IgD-negative memory B cell (primary cell): ENCODE data around the gene TNS2. TPM values are rescaled to one million over a fixed set of nuclear protein-coding genes. Genes with fewer than 3 reads are reported as not detected.
"Not testable (repeated sequence)": the region's sequence is repeated elsewhere in the genome, so short reads cannot be mapped to it uniquely, and the experiment has no call there.

ENCODE experiments used
- H3K27ac Mint-ChIP-seq, 3 donors: one replicate each; pipeline ENCODE4 v1.8.0; 2020 to 2022; ENCODE audit warnings: mild to moderate bottlenecking in 3 of 3, mixed read lengths in 3 of 3, moderate library complexity in 1 of 3
- H3K27me3 Mint-ChIP-seq: one replicate; pipeline ENCODE4 v1.8.0; 2021; ENCODE audit warnings: mixed read lengths
- H3K36me3 Mint-ChIP-seq: one replicate; pipeline ENCODE4 v1.8.0; 2020; ENCODE audit warnings: mild to moderate bottlenecking, mixed read lengths
- H3K4me1 Mint-ChIP-seq, 3 donors: one replicate each; pipeline ENCODE4 v1.8.0; 2020 to 2022; ENCODE audit warnings: mixed read lengths in 3 of 3, mild to moderate bottlenecking in 1 of 3
- H3K4me3 Mint-ChIP-seq, 4 donors: one replicate each; pipeline ENCODE4 v1.8.0; 2020 to 2022; ENCODE audit warnings: mild to moderate bottlenecking in 4 of 4, mixed read lengths in 4 of 4, moderate library complexity in 3 of 4
- H3K9me3 Mint-ChIP-seq, 3 donors: one replicate each; pipeline ENCODE4 v1.8.0; 2020 to 2021; ENCODE audit warnings: mixed read lengths in 3 of 3, mild to moderate bottlenecking in 1 of 3
- polyA plus RNA-seq: library from polyadenylated mRNA; unstranded; fragments of 300-500 nt; fragmentation: Illumina TruSeq; gene quantifications from one replicate; pipeline ENCODE4 v1.2.3, GENCODE V29; 2021

Gene TNS2
- polyA plus RNA-seq, 1 donor from 2014 or later: not detected

GRCh38 chr12:53082637-53083175 lies 32.8 kb downstream of the TNS2 start:
- Mint-ChIP-seq H3K4me1 (peaks cover 8 to 12% (median 12%) of the 10 kb centered on the region in 3 donors), H3K4me3 (peak overlapping the region in 2 of 4 donors; percentile 7 to 8), H3K36me3 (no peaks in the 10 kb centered on the region), H3K27me3 (no peaks in the 10 kb centered on the region), H3K27ac (no peak overlapping the region), H3K9me3 (no peaks in the 10 kb centered on the region)

DNA sequence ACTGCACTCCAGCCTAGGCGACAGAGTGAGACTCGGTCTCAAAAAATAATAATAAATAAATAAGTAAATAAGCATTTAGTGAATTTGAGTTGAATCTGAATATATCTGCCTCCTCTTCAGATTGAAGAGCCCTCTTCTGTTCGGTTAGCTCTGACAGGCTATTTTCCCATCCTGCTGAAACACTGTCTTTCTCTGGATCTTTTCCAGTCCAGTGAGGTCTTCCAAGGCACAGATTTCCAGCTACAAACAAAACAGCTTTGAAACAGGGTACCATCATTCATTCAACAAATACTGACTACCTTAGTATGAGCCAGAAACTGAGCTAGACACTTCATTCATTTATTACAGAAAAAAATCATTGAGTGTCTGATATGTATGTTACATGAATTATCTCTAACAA lies 36.5 kb downstream of the TNS2 start:
- Mint-ChIP-seq H3K4me3 (no peak overlapping the region), H3K4me1 (no peaks in the 10 kb centered on the region)

GRCh38 chr12:53090105-53090504 lies 40.2 kb downstream of the TNS2 start:
- H3K4me1 Mint-ChIP-seq: no peaks in the 10 kb centered on the region
- H3K36me3 Mint-ChIP-seq: no peaks in the 10 kb centered on the region
- no peak overlapping the region for H3K27ac Mint-ChIP-seq
- H3K9me3 Mint-ChIP-seq: no peaks in the 10 kb centered on the region
- no peak overlapping the region for H3K4me3 Mint-ChIP-seq
- peaks cover 5% of the 10 kb centered on the region for H3K27me3 Mint-ChIP-seq

More for the DNA sequence above, 36.5 kb downstream of the TNS2 start:
- Mint-ChIP-seq H3K9me3 (no peaks in the 10 kb centered on the region), H3K27ac (no peak overlapping the region), H3K36me3 (no peaks in the 10 kb centered on the region), H3K27me3 (peaks cover 3% of the 10 kb centered on the region)

DNA sequence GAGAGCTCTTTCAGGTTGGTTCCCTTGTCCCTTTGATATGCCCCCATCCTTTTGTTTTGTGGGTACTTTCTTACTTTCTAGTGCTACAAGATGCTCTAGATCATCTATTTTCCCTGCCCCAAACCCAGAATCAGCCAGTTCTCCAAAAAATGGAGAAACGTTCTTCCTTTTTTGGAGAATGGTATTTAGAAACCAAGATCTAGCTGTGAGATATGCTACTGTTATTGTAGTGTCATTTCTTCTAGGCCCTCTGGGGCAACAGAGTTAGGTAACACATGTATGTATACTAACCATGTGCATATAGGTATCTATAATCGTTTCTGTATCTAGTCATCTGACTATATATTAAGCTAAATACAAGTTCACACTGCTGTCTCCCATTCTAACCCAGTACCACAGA lies 40.7 kb downstream of the TNS2 start:
- Mint-ChIP-seq H3K27ac (no peak overlapping the region), H3K4me1 (no peaks in the 10 kb centered on the region), H3K36me3 (no peaks in the 10 kb centered on the region), H3K4me3 (no peak overlapping the region), H3K27me3 (peaks cover 5% of the 10 kb centered on the region), H3K9me3 (no peaks in the 10 kb centered on the region)

DNA sequence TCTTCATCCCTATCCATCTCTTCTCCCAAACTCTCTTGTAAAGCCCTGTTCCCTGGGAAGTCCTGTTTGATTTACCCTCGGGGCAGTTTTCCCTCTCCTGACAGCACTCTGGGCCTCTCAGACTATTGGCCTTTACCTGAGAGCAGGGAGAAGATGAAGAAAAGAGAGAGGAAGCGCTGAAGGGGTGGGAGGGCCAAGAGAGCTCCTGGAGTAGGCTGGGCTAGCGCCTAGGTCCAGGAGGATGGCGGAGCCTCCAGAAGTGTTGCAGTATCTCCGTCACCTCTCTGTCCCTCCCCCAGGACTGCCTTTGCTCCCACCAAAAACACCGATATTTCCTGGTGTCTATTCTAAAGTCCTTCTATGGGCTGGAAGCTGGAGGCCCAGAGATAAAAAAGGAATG lies 41.9 kb downstream of the TNS2 start:
- Mint-ChIP-seq H3K4me3 (no peak overlapping the region), H3K27me3 (peaks cover 5% of the 10 kb centered on the region), H3K4me1 (no peaks in the 10 kb centered on the region), H3K36me3 (peaks cover 1% of the 10 kb centered on the region), H3K27ac (no peak overlapping the region), H3K9me3 (no peaks in the 10 kb centered on the region)

DNA sequence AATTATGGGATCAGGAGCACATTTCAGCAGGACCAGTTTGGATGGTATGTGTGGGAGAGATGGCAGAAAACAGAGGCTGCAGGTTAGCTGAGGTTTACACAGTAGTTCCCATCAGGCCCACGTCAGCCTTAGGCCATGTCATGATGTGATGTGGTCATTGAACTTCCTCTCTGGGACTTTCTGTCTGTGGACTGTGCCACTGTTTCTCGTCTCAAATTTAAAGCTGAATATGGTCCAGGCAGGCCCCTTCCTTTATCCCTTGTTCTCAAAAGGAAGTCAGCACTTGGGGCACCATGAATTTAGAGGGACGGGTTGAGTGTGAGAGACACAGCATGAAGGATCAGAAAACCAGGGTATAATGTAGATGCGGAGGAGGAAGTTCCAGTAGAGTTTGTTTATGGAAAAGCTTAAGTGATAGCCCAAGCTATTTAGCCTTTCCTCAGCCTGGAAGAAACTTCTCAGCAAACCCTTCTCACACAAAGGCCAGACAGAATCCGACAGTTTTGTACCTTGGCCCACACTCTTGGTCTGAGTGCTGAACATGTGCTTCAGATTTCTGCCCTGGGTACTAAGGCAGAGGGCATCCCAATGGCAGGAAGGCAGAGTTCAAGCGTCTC lies 44.0 kb downstream of the TNS2 start:
- peak overlapping the region in 1 of 3 donors; percentile 37 for H3K27ac Mint-ChIP-seq
- no peak overlapping the region for H3K4me3 Mint-ChIP-seq
- H3K27me3 Mint-ChIP-seq: peaks cover 11% of the 10 kb centered on the region
- no peaks in the 10 kb centered on the region for H3K9me3 Mint-ChIP-seq
- peaks cover 1% of the 10 kb centered on the region for H3K36me3 Mint-ChIP-seq
- H3K4me1 Mint-ChIP-seq: peaks cover 0 to 10% (median 5%) of the 10 kb centered on the region in 3 donors

GRCh38 chr12:53094394-53094787 lies 44.5 kb downstream of the TNS2 start:
- H3K9me3 Mint-ChIP-seq: no peaks in the 10 kb centered on the region
- no peak overlapping the region for H3K4me3 Mint-ChIP-seq
- H3K27me3 Mint-ChIP-seq: peaks cover 11% of the 10 kb centered on the region
- peaks cover 1% of the 10 kb centered on the region for H3K36me3 Mint-ChIP-seq
- H3K4me1 Mint-ChIP-seq: peaks cover 0 to 14% (median 10%) of the 10 kb centered on the region in 3 donors
- peak overlapping the region in 1 of 3 donors; percentile 37 for H3K27ac Mint-ChIP-seq

GRCh38 chr12:53094796-53095595 lies 45.1 kb downstream of the TNS2 start:
- not testable (repeated sequence) for H3K9me3 Mint-ChIP-seq, H3K27me3 Mint-ChIP-seq, H3K36me3 Mint-ChIP-seq, H3K27ac Mint-ChIP-seq
- Mint-ChIP-seq H3K4me1 (peaks cover 0 to 14% (median 11%) of the 10 kb centered on the region in 3 donors), H3K4me3 (peak overlapping the region in 1 of 4 donors; percentile 20)

GRCh38 chr12:53095596-53095895 lies 45.7 kb downstream of the TNS2 start:
- not testable (repeated sequence) for H3K36me3 Mint-ChIP-seq

DNA sequence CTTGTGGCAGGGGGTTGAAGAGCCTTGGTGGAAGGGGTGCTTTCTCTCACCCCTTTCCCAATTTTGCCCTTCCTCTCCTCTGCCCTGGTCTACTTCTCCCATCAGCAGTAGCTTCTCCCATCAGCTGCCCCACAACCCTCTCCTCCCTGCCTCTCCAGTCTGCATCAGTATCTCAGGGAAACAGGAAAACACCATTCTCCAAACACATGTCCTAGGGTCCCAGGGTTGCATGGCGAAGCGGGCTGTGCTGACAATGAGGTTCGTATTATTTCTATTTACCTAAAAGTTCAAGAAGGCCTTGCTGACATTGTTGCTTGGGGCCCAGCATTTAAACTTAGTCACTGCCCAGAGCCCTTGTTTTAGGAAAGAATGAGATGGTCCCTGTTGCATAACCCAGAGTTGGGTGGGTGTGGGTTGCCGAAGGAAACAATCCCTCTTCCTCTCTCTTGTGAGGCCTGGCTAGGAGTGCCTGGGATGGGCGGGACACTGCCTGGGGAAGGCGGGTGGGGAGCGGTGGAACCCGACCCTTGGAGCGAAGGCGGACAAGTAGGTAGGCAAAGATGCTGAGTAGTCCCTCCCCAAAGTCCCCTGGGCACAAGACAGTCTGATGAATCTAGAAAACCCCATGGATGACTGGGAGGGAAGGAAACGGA lies 46.4 kb downstream of the TNS2 start:
- H3K27me3 Mint-ChIP-seq: peaks cover 8% of the 10 kb centered on the region
- H3K9me3 Mint-ChIP-seq: no peaks in the 10 kb centered on the region
- peaks cover 0 to 14% (median 11%) of the 10 kb centered on the region in 3 donors for H3K4me1 Mint-ChIP-seq
- peaks cover 1% of the 10 kb centered on the region for H3K36me3 Mint-ChIP-seq
- H3K4me3 Mint-ChIP-seq: peak overlapping the region in 2 of 4 donors; percentile 5 to 55
- no peak overlapping the region for H3K27ac Mint-ChIP-seq

More at GRCh38 chr12:53095596-53095895, 45.7 kb downstream of the TNS2 start:
- not testable (repeated sequence) for H3K9me3 Mint-ChIP-seq, H3K27ac Mint-ChIP-seq, H3K27me3 Mint-ChIP-seq
- Mint-ChIP-seq H3K4me3 (peak overlapping the region in 1 of 4 donors; percentile 20), H3K4me1 (peaks cover 0 to 14% (median 11%) of the 10 kb centered on the region in 3 donors)

GRCh38 chr12:53096759-53097158 lies 46.9 kb downstream of the TNS2 start:
- peaks cover 8% of the 10 kb centered on the region for H3K27me3 Mint-ChIP-seq
- H3K4me3 Mint-ChIP-seq: peak overlapping the region; percentile 30 to 94 (median 84)
- peaks cover 1% of the 10 kb centered on the region for H3K36me3 Mint-ChIP-seq
- H3K27ac Mint-ChIP-seq: no peak overlapping the region
- H3K4me1 Mint-ChIP-seq: peaks cover 0 to 14% (median 11%) of the 10 kb centered on the region in 3 donors
- no peaks in the 10 kb centered on the region for H3K9me3 Mint-ChIP-seq

DNA sequence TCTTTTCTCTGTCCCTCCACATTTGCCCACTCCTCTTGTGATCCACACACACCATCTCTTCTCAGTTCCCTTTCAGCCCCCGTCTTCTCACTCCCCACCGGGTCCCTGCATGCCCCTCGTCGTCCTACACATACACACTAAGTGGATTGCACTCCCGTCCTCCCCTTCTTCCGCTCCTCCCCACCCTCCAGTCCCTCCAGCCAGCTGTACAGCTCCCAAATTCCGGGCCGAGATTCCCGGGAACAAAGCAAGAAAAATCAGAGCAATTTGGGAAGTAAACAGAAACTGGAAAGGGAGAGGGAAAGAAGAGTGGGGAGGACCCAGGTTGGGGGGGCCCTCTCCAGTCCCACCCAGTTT lies 47.3 kb downstream of the TNS2 start:
- H3K9me3 Mint-ChIP-seq: no peaks in the 10 kb centered on the region
- H3K27me3 Mint-ChIP-seq: peaks cover 6% of the 10 kb centered on the region
- peak overlapping the region; percentile 30 to 94 (median 84) for H3K4me3 Mint-ChIP-seq
- no peak overlapping the region for H3K27ac Mint-ChIP-seq
- peaks cover under 1 to 16% (median 11%) of the 10 kb centered on the region in 3 donors for H3K4me1 Mint-ChIP-seq
- H3K36me3 Mint-ChIP-seq: peaks cover 1% of the 10 kb centered on the region

DNA sequence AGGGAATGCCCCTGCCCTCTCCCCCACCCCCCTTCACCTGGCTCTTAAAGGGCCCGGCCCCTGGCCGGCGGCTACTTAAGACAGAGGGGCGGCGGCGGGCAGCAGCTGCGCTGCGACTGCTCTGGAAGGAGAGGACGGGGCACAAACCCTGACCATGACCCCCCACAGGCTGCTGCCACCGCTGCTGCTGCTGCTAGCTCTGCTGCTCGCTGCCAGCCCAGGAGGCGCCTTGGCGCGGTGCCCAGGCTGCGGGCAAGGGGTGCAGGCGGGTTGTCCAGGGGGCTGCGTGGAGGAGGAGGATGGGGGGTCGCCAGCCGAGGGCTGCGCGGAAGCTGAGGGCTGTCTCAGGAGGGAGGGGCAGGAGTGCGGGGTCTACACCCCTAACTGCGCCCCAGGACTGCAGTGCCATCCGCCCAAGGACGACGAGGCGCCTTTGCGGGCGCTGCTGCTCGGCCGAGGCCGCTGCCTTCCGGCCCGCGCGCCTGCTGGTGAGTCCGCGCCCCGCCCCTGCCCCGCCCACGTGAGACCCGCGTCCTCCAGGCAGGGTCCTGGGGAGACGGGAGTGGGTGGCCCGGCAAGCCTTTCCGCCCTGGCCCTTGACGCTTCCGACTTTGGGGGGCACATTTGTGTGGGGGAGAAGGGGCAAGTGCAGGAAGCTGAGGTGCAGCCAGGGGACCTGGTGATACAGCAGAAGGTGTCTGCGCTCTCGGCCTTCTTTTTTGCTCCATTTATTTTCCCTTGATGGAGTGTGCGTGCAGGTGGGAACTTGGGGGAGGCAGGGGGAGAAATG lies 47.9 kb downstream of the TNS2 start, which contains the start of gene IGFBP6:
Gene IGFBP6, plus strand, starts transcription at position 104 of the 790 bp plus-strand sequence. Its CDS starts 51 bp downstream, at position 155.
- Mint-ChIP-seq H3K27me3 (peaks cover 6% of the 10 kb centered on the region), H3K27ac (no peak within 1 kb of the TSS)

DNA sequence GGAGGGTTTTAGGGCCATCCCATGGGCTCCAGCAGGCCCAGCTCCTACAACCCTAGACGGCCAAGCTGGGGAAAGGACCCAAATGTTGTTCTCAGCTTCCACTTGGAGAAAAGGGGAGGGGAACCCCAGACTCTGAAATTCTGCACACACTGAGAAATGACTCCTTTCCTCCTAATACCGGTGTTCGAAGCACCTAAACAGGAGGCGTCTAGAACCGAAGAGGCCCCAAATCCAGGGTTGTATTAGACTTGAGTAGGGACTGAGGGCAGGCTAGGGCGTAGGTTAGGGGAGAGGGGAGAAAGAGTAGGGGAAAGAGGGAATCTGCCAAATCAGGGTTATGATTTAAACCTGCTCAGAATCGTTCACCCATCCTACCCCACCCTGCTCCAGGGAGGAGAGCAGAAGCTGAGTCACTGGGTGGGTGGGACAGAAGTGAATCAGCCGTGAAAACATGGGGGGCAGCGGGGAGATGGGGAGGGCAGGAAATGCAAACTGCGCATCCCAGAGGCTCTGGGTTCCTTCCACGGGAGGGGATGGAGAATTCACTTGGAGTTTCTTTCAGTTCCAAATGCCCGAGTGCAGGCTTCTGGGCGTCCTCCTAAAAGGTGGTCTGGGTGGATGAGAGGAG lies 48.6 kb downstream of the TNS2 start:
- Mint-ChIP-seq H3K4me1 (peaks cover 3 to 27% (median 18%) of the 10 kb centered on the region in 3 donors), H3K27ac (no peak overlapping the region), H3K36me3 (peaks cover 1% of the 10 kb centered on the region), H3K9me3 (no peaks in the 10 kb centered on the region), H3K27me3 (peaks cover 6% of the 10 kb centered on the region), H3K4me3 (peak overlapping the region; percentile 0 to 91 (median 84))

More for the DNA sequence above, 47.9 kb downstream of the TNS2 start, which contains the start of gene IGFBP6:
- H3K4me3 Mint-ChIP-seq: peak within 1 kb of the TSS; percentile 84 to 94 (median 88)
- peaks cover 1% of the 10 kb centered on the region for H3K36me3 Mint-ChIP-seq
- no peaks in the 10 kb centered on the region for H3K9me3 Mint-ChIP-seq
- H3K4me1 Mint-ChIP-seq: peaks cover 3 to 21% (median 13%) of the 10 kb centered on the region in 3 donors
